Subcutaneous adipose tissue (tissue), 4 donors: ENCODE measurements around the gene GABRG3. TPM values are rescaled to one million over a fixed set of nuclear protein-coding genes. Genes with fewer than 3 reads are reported as not detected.

Experiments
- total RNA-seq, 4 donors: library from RNA; depleted of rRNA; stranded (reverse); fragments of >200 nt; gene quantifications; one replicate each; pipeline ENCODE4 v1.1.0, GENCODE V29; 2016
- TF ChIP-seq, protein P1 (sequence below): fragments of 450-650 bp; IDR thresholded peaks from one replicate; pipeline ENCODE4 v1.5.1; 2016; ENCODE audit warnings: low read depth, mild to moderate bottlenecking, control low read depth, antibody characterized with exemption, moderate library complexity

The GABRG3 gene
- total RNA-seq, 4 donors from 2014 or later = not detected

DNA sequence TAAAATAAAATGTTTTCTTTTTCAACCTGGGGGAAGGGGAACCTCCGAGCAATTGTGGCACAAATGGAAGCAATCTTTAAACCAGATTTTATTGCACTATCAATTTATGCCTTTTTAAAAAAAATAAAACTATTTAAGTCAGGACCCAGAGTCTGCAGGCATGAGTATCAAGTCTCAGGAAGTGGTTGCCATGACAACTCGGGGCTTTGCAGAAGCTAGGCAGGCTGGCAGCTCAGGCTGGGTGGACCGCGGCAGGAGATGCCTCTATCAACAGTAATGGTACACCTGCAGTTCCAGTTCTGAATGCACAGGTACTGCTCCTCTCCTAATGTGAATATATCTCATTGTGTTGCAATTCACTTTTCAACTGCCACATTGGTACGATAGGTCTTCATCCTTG, 447.7 kb downstream of the GABRG3 start:
- TF ChIP-seq, protein P1, sequence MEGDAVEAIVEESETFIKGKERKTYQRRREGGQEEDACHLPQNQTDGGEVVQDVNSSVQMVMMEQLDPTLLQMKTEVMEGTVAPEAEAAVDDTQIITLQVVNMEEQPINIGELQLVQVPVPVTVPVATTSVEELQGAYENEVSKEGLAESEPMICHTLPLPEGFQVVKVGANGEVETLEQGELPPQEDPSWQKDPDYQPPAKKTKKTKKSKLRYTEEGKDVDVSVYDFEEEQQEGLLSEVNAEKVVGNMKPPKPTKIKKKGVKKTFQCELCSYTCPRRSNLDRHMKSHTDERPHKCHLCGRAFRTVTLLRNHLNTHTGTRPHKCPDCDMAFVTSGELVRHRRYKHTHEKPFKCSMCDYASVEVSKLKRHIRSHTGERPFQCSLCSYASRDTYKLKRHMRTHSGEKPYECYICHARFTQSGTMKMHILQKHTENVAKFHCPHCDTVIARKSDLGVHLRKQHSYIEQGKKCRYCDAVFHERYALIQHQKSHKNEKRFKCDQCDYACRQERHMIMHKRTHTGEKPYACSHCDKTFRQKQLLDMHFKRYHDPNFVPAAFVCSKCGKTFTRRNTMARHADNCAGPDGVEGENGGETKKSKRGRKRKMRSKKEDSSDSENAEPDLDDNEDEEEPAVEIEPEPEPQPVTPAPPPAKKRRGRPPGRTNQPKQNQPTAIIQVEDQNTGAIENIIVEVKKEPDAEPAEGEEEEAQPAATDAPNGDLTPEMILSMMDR = no peak

DNA sequence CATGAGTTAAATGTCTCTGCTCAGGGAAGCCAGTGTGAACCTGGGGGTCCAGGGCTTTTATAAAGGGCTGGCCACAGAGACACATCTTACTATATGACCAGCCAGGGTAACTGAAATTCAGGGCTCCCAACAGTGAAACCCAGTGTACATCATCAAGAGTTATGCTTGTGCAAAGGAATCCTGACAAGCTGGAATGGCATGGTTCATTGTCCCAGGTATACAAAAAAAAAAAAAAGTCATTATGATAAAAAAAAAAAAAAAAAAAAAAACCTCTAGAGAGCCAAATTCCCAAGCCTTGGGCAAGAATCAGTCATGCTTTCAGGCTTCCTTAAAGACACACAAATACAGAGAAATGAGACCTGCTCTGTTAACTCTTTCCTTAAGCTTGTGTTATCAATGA, 452.0 kb downstream of the GABRG3 start:
- TF ChIP-seq, protein P1 = no peak

DNA sequence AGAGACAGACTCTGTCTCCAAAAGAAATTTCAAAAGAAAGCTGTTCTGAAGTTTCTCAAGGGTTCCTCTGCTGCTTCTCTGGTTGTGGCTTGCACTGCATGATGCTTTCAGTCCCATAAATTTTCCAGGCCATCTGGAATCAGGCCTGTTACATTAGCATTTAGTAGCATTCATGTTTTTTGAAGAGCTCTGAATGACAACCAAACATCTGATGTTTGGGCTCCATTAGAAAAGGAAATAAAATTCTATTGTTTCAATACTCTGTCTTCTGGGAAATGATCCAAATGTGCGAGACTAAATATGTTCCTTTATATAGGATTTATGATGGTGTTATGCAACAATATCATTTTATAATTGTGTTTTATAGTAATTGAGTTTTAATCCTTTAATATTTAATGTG, 455.8 kb downstream of the GABRG3 start:
- TF ChIP-seq, protein P1 = no peak

DNA sequence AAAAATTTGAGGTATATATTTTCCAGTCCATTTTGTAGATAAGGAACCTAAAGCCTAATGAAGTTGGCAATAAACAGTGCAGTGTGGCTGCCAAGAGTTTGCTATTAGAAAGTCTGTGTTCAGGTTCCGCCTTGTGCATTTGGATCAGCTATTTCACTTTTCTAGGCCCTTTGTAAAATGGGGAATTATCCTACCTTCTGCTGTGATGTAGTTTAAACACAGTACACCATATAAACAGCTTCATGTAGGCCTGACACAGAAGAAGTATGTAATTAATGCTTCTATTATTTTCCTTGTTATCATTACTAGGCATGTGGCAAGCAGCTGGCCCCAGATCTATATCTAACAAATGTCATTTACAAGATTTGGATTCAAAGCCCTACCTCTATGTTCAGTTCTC, 456.3 kb downstream of the GABRG3 start:
- TF ChIP-seq, protein P1 = no peak

DNA sequence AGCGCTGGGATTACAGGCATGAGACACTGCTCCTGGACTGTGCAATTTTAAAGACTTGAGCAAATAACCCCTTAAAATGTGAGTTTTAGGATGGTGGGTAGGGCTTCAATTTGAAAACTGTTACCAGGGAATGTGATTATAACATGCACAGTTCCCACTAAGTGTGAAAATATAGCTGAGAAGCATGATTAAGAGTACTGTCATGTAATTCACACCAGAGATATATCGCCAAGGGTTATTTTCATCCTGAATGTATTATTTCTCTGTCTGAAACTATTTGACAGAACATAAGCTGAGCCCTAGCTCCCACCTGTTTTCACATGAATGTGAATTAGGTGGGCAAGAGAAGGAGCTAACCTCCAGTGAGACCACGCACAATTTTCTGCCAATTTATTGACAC, 457.2 kb downstream of the GABRG3 start:
- TF ChIP-seq, protein P1 = no peak

DNA sequence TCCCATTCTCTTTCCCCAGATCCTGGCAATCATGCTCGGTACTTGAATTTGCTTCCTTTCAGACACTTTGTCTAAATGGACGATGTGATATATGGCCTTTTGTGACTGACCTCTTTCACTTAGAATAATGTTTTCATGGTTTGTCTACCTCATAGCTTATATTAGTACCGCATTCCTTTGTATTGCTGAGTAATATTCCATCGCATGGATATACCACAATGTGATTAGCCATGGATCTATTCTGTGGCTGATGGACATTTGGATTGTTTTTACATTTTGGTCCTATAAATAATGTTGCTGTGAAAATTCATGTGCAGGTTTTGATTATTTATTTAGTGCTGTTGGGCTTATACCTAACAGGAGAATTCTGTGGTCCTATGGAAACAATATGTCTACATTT, 458.6 kb downstream of the GABRG3 start:
- TF ChIP-seq, protein P1 = no peak

DNA sequence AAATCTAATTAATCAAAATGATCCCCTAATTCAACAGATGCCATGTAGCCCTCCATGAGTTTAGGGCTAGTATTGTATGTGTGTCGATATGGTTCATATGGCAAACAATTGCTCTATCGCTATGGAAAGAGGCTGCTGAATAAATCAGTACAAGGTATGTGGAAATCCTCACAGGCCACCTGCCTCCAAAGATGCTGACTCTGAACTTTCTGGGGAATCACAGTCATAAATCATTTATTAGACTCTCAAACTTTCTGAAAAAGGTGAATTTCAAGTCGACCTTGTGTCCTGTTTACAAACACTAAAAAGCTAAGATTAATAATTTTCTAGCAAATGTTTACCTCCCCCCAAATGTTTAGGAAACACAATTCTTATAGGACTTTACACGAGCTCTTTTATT, 462.6 kb downstream of the GABRG3 start:
- TF ChIP-seq, protein P1 = no peak
